ENCODE measurements around the gene DENND2A.

DNA sequence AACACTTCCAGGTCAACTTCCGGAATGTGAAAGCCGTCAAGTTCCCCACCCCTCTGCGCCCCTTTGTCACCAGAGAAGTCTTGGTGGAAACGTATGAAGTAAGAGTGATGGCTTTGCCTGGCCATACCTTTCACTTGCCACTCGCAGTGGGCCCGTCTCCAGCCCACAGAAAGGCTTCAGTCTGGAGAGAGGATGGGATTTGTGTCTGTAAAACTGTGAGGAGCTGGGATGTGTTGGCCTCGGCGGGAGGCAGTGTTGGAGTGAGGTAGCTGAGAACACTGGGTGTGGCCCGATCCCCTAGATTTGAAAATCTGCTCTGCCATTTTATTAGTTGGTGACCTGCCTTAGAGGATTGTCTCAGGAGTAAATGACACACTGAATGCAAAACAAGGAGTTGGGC, 38.6 kb upstream of the DENND2A start:
- TF ChIP-seq POLR2A (IDR thresholded peaks at IDR 0.05) = no peak
- TF ChIP-seq CTCF (IDR thresholded peaks at IDR 0.05) = no peak
